ENCODE results near the gene TBX2. TPM values are rescaled to one million over a fixed set of nuclear protein-coding genes. Genes with fewer than 3 reads are reported as not detected.

The TBX2 gene
- total RNA-seq, 2 donors from 2014 or later, result 5.0 to 5.3 TPM

- no peaks in the 10 kb centered on the region for H3K4me1 ChIP-seq
- no peak overlapping the region for H3K27ac ChIP-seq
- no peaks in the 10 kb centered on the region for H3K9me3 ChIP-seq
- H3K27me3 ChIP-seq, result no peaks in the 10 kb centered on the region
- intact Hi-C loops (cut with DNase I), result no loop called here
- H3K9ac ChIP-seq (ENCODE audit: low read depth in 2 of 2, low read length in 2 of 2), result no peak overlapping the region
- no peak overlapping the region for H3K4me3 ChIP-seq
- no peaks in the 10 kb centered on the region for H3K36me3 ChIP-seq
- DNase-seq, result no peak
- TF ChIP-seq CTCF (IDR thresholded peaks at IDR 0.05), result no peak
Measured at GRCh38 chr17:61422116-61422799, 22.6 kb downstream of the TBX2 start.

- H3K4me3 ChIP-seq, result no peak overlapping the region
- no peak overlapping the region for H3K27ac ChIP-seq
- H3K4me1 ChIP-seq, result no peaks in the 10 kb centered on the region
- TF ChIP-seq CTCF (IDR thresholded peaks at IDR 0.05), result no peak
- no peaks in the 10 kb centered on the region for H3K36me3 ChIP-seq
- H3K27me3 ChIP-seq, result no peaks in the 10 kb centered on the region
- no peak overlapping the region for H3K9ac ChIP-seq (ENCODE audit: low read depth in 2 of 2, low read length in 2 of 2)
- DNase-seq, result no peak
- intact Hi-C loops (cut with DNase I), result no loop called here
- no peaks in the 10 kb centered on the region for H3K9me3 ChIP-seq
Measured at GRCh38 chr17:61422869-61423268, 23.2 kb downstream of the TBX2 start.

GRCh38 chr17:61423967-61424649 lies 24.5 kb downstream of the TBX2 start:
- no peak overlapping the region for H3K9ac ChIP-seq (ENCODE audit: low read depth in 2 of 2, low read length in 2 of 2)
- no peak for TF ChIP-seq CTCF (IDR thresholded peaks at IDR 0.05)
- no peaks in the 10 kb centered on the region for H3K36me3 ChIP-seq
- H3K9me3 ChIP-seq, result no peaks in the 10 kb centered on the region
- H3K27me3 ChIP-seq, result no peaks in the 10 kb centered on the region
- intact Hi-C loops (cut with DNase I), result no loop called here
- no peak overlapping the region for H3K4me3 ChIP-seq
- no peak for DNase-seq
- H3K4me1 ChIP-seq, result no peaks in the 10 kb centered on the region
- H3K27ac ChIP-seq, result no peak overlapping the region

- H3K9me3 ChIP-seq, result no peaks in the 10 kb centered on the region
- no peaks in the 10 kb centered on the region for H3K36me3 ChIP-seq
- H3K9ac ChIP-seq (ENCODE audit: low read depth in 2 of 2, low read length in 2 of 2), result no peak overlapping the region
- DNase-seq, result no peak
- no peaks in the 10 kb centered on the region for H3K4me1 ChIP-seq
- no peak for TF ChIP-seq CTCF (IDR thresholded peaks at IDR 0.05)
- H3K4me3 ChIP-seq, result no peak overlapping the region
- no peak overlapping the region for H3K27ac ChIP-seq
- no peaks in the 10 kb centered on the region for H3K27me3 ChIP-seq
- intact Hi-C loops (cut with DNase I), result no loop called here
Measured at GRCh38 chr17:61425682-61426481, 26.2 kb downstream of the TBX2 start.

GRCh38 chr17:61426482-61427304 lies 27.1 kb downstream of the TBX2 start:
- H3K27me3 ChIP-seq, result no peaks in the 10 kb centered on the region
- intact Hi-C loops (cut with DNase I), result no loop called here
- H3K4me3 ChIP-seq, result no peak overlapping the region
- H3K27ac ChIP-seq, result no peak overlapping the region
- DNase-seq, result no peak
- no peaks in the 10 kb centered on the region for H3K36me3 ChIP-seq
- TF ChIP-seq CTCF (IDR thresholded peaks at IDR 0.05), result no peak
- no peaks in the 10 kb centered on the region for H3K9me3 ChIP-seq
- H3K4me1 ChIP-seq, result no peaks in the 10 kb centered on the region
- H3K9ac ChIP-seq (ENCODE audit: low read depth in 2 of 2, low read length in 2 of 2), result no peak overlapping the region

Measured in colonic mucosa (tissue), 4 donors.